HG03378 (cell line): Measurements from ENCODE around the gene IFITM2.
"Not testable (repeated sequence)": the region's sequence is repeated elsewhere in the genome, so short reads cannot be mapped to it uniquely, and the experiment has no call there.

Experiments used
- ATAC-seq: cut with Tn5 transposase; IDR thresholded peaks from one replicate; pipeline ENCODE4 v1.9.1; 2021; ENCODE audit warnings: mild to moderate bottlenecking, moderate library complexity; ENCODE audit not compliant: unreplicated experiment

The IFITM2 gene

GRCh38 chr11:324593-325517 is 17.2 kb downstream of the IFITM2 start:
- ATAC-seq, result not testable (repeated sequence)

DNA sequence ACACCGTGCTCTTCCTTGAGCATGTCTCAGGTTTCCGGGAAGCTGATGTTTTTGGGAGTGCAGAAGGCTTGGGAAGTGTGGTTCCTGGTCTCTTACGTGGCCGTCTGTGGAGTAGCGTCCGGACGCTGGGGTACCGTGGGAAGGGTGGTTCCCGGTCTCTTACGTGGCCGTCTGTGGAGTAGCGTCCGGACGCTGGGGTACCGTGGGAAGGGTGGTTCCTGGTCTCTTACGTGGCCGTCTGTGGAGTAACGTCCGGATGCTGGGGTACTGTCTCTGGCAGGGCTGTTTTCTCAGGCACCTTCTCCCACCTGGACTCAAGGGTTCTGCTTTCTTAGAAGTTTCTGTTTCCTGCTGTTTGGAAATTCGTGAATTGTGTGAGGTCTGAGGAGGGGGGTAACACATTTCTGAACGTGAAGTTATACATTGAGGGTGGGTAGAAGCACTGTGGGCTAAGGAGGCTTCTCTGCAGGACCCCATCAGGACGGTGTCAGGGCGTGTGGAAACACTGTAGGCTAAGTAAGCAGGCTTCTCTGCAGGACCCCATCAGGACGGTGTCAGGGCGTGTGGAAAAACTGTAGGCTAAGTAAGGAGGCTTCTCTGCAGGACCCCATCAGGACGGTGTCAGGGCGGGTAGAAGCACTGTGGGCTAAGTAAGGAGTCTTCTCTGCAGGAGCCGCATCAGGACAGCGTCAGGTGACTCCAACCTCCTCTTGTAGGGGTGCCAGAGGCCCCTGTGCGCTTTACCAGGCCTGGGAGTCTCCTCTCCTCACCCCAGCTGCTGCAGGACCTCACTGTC is 18.4 kb downstream of the IFITM2 start:
- ATAC-seq, result no peak

DNA sequence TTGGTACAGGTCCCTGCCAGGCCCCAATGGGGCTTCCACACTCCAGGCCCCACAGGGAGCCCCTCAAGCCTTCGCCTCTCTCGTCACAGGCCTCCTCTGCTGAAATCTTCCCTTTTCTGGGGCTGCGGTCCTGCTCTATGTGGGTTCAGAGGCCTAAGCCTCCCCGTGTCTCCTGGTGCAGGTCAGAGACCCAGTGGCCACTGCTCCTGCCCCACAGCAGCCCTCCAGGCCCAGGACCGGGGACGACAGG is 18.9 kb downstream of the IFITM2 start:
- no peak for ATAC-seq

DNA sequence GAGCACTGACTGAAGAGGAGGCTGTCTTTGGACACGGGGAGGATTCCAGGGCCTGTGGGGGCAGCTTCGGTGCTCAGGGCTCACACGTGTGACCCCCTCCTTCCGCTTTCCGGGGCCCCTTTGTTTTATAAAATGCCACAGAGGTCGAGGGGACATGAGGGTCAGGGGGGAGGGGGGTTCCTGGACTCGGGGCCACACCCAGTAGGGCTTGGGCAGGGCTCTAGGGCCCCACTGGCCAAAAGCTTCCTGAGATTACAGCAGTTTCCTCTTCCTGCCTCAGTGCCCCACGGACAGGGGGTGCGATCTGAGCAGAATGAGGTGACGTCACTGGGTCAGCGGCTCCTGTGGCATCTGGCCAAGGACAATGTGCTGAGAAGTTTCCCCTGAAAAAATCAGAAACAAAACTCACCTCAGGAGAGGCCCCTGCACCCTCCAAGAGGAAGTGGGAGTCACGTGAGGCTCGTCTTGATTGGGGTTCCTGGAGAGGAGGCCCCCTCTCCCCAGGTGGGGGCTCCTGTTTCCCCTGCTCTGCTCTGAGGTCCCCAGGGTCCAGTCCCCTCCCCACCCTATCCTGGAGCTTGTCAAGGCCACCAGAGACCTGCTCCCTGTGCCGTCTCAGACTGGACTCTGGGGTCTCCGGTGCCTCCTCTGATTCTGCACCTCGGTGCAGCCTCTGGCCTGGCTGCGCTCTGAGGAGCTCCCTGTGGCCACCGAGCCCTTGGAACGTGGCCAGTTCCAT is 19.4 kb downstream of the IFITM2 start:
- ATAC-seq, result peak; percentile 70

DNA sequence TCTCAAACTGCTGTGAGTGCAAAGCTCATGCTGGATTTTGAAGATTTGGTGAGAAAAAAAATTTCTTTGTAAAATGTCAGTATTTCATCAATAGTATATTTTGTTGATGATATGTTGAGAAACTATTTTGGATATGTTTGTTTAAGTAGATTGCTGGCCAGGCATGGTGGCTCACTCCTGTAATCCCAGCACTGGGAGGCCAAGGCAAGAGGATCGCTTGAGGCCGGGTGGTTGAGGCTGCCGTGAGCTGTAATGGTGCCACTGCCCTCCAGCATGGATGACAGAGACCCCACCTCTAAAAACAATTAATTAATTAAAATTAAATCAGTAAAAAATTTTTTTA is 19.9 kb downstream of the IFITM2 start:
- no peak for ATAC-seq

DNA sequence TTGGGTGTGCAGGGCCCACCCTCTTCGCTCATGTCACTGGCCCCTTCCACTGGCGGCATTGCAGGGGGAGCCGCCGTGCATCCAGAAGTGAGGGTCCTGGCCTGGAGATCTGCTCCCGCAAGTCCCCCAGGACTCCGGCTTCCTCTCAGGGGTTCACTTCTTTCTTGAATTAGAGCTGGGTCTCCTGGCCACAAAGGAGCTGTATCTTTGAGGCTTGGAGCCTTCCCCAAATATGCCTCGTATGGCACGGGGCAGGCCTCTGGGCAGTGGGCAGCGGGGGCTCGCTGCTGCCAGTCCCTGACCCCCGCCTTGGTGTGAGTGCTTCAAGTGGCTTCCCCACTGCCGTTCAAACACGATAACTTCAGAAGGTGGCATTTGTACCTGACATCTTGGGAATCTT is 20.4 kb downstream of the IFITM2 start:
- ATAC-seq, result no peak

DNA sequence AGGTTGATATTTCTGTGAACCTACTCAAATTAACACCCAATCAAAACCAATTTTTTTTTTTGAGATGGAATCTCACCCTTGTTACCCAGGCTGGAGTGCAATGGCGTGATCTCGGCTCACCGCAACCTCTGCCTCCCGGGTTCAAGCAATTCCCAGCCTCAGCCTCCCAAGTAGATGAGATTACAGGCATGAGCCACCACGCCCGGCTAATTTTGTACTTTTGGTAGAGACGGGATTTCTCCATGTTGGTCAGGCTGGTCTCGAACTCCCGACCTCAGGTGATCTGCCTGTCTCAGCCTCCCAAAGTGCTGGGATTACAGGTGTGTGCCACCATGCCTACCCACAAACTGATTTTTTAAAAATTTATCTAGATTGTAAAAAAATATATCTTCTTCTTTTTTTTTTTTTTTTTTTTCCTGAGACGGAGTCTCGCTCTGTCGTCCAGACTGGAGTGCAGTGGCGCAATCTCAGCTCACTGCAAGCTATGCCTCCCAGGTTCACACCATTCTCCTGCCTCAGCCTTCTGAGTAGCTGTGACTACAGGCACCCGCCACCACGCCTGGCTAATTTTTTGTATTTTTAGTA is 21.0 kb downstream of the IFITM2 start:
- ATAC-seq, result not testable (repeated sequence)

- no peak for ATAC-seq
Observed at GRCh38 chr11:329886-330253, 22.3 kb downstream of the IFITM2 start.

GRCh38 chr11:330307-330693 is 22.7 kb downstream of the IFITM2 start:
- ATAC-seq, result no peak

- no peak for ATAC-seq
Observed at GRCh38 chr11:330694-331357, 23.2 kb downstream of the IFITM2 start.

DNA sequence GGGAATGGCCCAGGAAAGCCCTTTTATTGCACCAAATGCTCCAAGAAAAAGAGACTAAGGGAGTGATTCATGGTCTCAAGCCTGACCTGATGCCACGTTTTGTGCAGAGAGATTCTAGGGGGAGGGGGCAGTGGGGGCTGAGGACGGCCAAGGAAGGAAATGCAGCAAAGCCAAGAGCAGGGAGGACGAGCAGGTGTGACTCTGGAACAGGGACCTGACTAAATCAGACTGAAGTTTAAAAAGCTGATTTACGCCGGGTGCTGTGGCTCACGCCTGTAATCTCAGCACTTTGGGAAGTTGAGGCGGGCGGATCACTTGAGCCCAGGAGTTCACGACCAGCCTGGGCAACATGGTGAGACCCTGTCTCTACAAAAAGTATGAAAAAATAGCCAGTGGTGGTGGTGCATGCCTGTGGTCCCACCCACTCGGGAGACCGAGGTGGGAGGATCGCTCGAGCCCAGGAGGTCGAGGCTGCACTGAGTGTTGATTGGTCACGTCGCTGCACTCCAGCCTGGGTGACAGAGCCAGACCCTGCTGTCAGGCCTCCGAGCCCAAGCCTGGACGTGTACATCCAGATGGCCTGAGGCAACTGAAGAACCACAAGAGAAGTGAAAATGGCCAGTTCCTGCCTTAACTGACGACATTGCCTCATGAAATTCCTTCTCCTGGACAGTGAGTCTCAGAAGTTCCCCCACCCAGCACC is 23.9 kb downstream of the IFITM2 start:
- ATAC-seq, result no peak

GRCh38 chr11:332651-333480 is 25.2 kb downstream of the IFITM2 start:
- ATAC-seq, result no peak

GRCh38 chr11:333616-334263 is 26.1 kb downstream of the IFITM2 start:
- not testable (repeated sequence) for ATAC-seq

- ATAC-seq, result no peak
Observed at GRCh38 chr11:334264-334994, 26.8 kb downstream of the IFITM2 start.

DNA sequence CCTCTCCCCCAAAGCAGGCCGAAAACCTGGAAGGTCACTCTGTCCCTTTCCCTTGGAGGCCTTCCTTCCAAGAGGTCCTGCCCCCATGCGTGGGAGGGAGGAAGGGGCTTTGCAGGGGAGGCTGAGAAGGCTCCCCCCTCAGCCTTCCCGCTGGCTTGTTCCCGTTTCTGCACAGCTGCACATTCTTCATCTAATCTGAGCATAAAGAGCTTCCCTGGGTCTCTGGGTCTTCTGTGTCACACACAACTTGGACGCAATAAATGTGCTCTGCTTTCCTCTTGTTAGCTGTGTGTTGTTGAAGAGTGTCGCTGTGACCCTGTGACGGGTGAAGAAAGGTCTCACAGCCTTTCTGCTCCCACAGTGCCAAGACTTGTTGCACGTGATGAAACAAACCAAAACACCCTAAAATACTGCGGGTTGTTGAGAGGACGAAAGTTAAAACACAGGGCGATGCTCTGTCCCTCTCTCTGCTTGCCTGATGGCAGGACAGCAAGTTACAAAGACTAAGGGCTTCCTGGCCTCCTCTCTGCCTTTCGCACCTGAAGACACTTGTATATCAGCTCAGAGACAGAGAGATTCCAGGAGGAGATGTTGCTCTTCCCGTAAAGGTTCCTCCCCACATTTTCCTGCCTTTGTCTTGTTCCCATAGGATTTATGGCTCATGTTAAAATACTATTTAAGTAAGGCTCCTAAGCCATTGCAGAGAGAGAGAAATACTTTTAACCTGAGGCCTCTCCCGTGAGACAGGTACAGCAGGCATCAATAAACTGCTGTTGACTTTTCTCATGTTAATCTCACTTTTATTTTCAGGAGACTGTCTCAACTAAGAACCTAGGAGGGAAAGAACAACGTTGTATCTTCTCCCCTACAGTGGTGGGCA is 28.4 kb downstream of the IFITM2 start:
- ATAC-seq, result no peak

DNA sequence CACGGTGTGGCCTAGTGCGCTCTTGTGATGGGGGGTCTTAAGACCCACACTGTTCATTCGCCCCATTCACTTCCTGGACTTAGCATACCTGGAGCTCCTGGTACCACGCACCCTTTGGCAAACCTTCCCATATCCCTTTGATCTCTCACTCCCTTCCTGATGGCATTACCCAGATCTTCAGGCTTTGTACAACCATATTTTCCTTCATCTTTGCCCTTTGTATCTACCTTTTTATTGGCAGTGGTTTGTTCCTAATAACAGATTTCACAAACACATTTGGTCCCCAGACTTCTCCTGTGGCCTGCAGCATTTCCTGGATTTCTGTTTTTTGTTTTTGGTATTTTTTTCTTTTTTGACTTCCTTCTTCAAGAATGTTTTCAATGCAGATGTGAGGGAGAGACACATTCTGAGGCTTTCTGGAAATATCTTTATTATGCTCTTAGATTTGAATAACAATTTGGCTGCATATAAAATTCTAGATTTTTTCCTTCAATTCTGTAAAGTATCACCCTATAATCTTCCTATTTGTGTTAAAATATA is 29.1 kb downstream of the IFITM2 start:
- no peak for ATAC-seq

DNA sequence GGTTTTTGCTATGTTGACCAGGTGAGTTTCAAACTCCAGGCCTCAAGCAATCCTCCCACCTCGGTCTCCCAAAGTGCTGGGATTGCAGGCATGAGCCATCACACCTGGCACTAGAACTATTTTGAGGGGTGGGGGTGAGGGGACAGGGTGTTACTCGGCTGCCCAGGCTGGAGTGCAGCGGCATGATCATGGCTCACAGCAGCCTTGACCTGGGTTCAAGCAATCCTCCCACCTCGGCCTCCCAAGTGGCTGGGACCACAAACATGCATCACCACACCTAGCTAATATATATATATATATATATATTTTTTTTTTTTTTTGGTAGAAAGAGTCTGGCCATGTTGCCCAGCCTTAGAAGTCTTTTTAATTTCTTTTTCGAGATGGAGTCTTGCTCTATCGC is 30.1 kb downstream of the IFITM2 start:
- no peak for ATAC-seq
